ENCODE measurements around the gene ATG101. TPM values are rescaled to one million over a fixed set of nuclear protein-coding genes. Genes with fewer than 3 reads are reported as not detected.
"Not testable (repeated sequence)": the region's sequence is repeated elsewhere in the genome, so short reads cannot be mapped to it uniquely, and the experiment has no call there.

ATG101 gene
- total and polyA plus RNA-seq, 2 donors = 20.4 to 46.4 TPM

DNA sequence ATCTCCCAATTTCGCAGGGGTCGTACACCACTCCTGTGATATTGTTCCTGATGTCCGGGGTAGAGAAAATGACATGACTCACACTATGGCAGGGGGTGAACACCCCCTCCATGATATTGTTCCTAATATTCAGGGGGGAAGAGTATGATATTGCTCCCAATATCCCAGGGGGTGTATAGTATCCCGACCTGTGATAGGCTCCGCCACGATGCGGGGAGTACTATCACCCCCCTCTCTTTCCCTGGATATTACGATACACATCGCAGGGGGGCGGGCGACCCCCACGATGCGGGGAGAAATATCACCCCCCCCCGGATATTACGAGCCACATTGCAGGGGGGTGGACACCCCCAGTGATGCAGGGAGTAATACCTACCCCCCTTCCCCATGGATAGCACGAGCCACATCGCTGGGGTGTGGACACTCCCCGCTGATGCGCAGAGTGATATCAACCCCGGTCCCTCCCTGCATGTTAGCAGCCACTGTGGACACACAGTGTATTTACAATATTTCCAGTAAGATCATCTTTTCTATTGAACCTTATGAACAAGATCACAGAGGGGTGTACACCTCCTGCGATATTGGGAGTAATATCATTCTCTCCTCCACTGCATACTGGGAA is 27.4 kb downstream of the ATG101 start:
- Histone ChIP-seq H3K4me3 (ENCODE audit: low read depth, low read length) (no peak overlapping the region), H3K36me3 (ENCODE audit: insufficient read depth) (no peaks in the 10 kb centered on the region), H3K27ac (ENCODE audit: low read depth) (no peak overlapping the region), H3K4me1 (ENCODE audit: insufficient read depth) (no peaks in the 10 kb centered on the region)
- WGBS = 83% methylated on average over 21 of the region's 21 CpGs
- no peak for DNase-seq (ENCODE audit: extremely low spot score)

DNA sequence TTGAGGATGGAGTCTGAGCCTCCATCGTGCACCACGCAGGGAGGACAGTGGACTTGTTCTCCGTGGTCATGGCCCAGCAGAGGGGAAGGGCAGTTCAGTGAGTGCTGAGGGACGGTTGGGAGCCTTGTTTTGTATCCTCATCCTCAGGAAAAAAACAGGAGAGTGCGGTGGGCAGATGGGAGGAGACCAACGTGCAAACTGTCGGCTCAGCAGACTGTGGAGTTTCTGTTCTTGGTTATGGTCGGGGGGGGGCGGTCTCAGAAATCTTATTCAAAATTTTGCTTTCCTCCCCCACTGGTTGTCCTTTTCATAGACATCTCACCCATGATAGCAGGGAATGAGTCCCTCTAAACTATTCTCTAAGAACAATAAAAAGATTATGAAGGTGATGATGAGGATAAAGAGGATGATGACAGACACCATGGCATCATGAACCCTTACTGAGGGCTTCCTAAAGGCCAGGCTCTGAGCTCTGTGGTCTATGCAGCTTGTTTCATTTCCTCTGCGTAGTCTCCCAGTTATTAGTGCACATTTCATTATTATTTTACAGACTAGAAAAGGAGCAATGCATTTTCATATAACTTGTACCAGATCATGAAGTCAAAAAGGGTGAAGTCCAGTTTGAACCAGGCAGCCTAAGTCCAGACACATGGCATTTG is 34.8 kb downstream of the ATG101 start:
- not testable (repeated sequence) for H3K36me3 ChIP-seq (ENCODE audit: insufficient read depth); H3K27ac ChIP-seq (ENCODE audit: low read depth); DNase-seq (ENCODE audit: extremely low spot score); H3K4me1 ChIP-seq (ENCODE audit: insufficient read depth); H3K4me3 ChIP-seq (ENCODE audit: low read depth, low read length)
- WGBS = 69% methylated on average over 10 of the region's 10 CpGs

DNA sequence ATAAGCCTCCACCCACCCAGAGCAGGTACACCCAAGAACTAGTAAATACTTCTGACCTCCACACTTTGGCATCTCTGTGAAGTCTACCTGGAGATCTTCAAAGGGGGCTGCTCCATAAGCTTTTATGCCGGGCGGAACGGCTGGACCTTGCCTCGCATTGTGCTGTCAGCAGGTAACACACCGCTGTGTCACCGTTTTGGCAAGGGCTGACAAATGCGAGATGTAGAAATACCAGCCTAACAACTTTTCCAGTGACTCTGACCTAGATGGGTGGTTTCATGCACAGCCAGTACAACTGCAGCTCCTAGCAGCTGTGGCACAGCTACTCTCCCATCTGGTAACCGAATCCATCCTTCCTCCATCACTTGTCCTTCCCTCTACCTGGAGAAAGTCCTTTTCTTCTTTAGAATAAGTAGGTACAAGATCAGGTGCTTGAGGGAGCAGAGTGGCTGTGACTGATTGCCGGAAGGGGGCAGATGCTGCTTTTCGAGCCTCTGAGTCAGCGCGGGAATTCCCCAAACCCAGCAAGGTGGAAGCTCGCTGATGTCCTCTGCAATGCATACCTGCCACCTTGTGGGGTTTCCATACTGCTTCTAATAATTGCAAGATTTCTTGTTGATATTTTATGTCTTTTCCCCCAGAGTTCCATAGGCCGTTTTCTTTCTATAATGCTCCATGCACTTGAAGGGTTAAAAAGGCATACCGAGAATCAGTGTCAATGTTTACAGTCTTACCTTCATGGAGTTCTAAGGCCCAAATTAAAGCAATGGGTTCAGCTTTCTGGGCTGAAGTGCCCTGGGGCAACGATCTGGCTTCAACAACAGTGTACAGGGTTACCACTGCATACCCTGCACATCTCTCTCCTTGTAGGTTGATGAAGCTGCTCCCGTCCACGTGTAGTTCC is 46.7 kb downstream of the ATG101 start:
- H3K36me3 ChIP-seq (ENCODE audit: insufficient read depth); H3K4me1 ChIP-seq (ENCODE audit: insufficient read depth); H3K4me3 ChIP-seq (ENCODE audit: low read depth, low read length); H3K27ac ChIP-seq (ENCODE audit: low read depth): not testable (repeated sequence)
- peak; percentile 59 for DNase-seq (ENCODE audit: extremely low spot score)
- 50% methylated on average over 18 of the region's 18 CpGs for WGBS

DNA sequence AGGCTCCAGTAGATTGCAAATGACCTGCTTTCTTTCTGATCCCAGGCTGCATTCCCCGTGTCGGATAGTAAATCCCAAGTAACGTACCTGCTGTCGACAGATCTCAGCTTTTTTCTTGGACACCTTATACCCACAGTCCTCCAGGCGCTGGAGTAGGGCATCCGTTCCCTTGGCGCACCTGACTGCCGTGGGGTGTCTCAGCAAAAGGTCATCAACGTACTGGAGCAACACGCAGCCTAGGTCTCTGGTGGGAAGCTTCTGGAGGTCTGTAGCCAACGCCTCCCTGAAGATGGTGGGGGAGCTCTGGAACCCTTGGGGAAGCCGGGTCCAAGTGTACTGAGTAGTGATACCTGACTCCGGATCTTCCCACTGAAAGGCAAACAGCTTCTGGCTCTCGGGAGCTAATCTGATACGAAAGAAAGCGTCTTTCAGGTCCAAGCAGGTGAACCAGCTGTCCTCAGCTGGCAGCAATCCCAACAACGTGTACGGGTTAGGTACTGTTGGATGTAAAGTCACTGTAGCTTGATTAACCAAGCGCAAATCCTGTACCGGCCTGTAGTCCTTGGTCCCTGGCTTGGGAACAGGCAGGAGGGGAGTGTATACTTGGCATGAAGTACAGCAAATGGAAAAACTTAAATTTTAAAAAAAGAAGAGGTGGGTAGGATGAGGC is 48.2 kb downstream of the ATG101 start:
- not testable (repeated sequence) for DNase-seq (ENCODE audit: extremely low spot score); H3K36me3 ChIP-seq (ENCODE audit: insufficient read depth); H3K27ac ChIP-seq (ENCODE audit: low read depth); H3K4me3 ChIP-seq (ENCODE audit: low read depth, low read length); H3K4me1 ChIP-seq (ENCODE audit: insufficient read depth)
- WGBS = 83% methylated on average over 20 of the region's 20 CpGs

DNA sequence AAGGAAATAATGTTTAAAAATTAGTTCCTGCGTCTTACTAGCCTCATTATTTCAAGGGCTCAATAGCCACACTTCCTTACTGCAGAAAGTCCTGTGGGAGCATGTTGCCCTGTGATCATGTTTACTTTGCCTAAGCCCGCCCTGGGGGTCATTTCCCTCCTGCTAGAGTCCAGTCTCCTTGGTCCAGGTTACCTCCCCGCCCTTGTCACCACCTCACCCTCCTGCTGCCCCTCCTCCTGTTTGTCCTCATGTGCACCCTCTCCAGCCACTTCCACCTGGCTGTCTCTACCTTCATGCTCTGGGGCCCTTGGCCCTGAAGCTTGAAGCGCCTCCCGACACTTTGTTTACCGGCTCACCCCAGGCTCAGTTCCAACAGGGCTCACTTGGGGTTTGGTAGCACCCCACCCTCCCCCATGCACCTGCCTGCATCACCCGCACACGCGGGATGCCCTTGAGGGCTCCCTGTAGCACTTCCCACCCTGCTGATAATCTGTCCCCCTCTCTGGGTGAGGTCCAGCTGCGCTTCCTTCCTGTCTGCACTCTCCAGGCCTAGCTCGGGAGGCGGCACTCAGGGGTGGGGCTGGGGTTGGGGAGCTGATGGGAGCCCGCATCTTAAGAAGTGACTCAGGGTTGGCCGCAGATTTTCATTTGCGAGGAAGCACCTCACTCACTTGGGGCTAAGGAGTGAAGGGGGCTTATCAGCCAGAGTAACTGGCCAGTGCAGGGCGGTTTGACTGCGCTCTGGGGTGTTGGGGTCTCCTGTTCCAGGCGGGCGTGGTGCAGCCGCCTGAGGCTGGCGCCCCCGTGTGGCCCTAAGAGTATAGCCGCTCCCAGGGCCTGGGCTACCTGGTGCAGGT is 49.8 kb downstream of the ATG101 start:
- no peak for DNase-seq (ENCODE audit: extremely low spot score)
- H3K4me3 ChIP-seq (ENCODE audit: low read depth, low read length) = no peak overlapping the region
- no peaks in the 10 kb centered on the region for H3K4me1 ChIP-seq (ENCODE audit: insufficient read depth)
- H3K36me3 ChIP-seq (ENCODE audit: insufficient read depth) = no peaks in the 10 kb centered on the region
- no peak overlapping the region for H3K27ac ChIP-seq (ENCODE audit: low read depth)
- 28% methylated on average over 23 of the region's 23 CpGs for WGBS

DNA sequence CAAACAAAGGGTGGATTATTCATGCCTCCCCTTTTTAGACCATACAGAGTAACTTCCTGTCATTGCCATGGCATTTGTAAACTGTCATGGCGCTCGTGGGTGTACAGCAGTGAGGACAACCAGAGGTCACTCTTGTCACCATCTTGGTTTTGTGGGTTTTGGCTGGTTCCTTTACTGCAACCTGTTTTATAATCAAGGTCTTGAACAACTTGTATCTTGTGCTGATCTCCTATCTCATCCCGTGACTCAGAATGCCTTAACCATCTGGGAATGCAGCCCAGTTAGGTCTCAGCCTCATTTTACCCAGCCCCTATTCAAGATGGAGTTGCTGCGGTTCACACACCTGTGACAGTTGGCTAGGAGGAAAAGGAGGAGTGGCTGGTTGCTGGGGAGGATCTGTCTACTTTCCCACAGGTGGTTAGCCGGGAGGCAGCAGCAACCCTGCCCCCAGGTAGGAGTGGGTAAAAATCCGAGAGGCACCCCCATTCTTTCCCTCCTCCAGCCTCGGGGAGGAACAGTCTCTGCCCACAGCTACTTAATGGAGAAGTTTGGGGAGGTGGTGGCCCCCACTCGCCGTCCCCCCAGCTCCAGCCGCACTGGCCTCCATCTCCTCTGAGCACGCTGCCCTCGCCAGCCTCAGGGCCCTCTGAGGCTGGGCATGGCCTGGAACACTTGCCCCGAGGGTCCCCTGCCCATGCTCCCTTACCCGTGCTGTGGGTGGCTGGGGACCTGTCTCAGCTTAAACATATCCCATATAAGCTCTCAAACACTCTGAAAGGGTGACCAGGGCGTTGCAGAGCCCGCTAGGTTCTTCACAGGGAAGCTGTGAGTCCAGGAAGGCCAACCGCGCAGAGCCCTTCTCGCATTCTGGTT is 51.4 kb downstream of the ATG101 start:
- DNase-seq (ENCODE audit: extremely low spot score) = no peak
- 67% methylated on average over 19 of the region's 19 CpGs for WGBS

DNA sequence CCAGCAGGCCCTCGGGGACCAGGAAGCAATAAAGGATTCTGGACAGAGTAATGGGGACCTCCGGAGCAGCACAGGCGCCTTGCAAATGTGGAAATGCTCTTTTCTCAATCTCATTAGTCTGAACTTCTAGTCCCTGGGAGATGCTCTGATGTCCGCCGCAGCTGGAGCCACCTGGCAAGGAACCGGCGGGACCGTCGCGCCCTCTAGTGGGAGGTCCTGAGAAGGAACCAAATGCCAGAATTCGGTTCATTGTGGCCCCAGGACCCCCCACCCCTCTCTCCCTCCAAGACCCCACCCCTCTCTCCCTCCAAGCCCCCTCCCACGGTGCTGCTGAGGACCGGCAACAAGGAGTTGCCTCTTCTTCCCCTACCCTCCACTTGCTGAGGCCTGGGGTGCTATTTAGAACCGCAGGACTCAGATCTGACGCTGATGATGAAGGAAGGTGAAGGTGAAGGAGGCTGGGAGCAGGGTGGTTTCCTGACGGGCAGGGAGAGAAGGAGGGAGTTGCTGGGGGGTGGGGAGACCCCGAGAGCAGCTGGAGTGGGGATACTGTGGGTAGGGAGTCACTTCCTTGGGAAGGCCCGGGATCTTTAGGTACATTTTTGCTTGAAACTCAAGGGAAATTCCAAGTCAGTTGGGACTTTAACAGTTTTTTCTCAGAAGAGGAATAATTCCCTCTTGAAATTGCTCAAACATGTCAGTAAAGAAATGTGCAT is 52.2 kb downstream of the ATG101 start:
- 19% methylated on average over 18 of the region's 18 CpGs for WGBS
- H3K4me1 ChIP-seq (ENCODE audit: insufficient read depth) = no peaks in the 10 kb centered on the region
- H3K4me3 ChIP-seq (ENCODE audit: low read depth, low read length) = no peak overlapping the region
- no peaks in the 10 kb centered on the region for H3K36me3 ChIP-seq (ENCODE audit: insufficient read depth)
- no peak for DNase-seq (ENCODE audit: extremely low spot score)
- H3K27ac ChIP-seq (ENCODE audit: low read depth) = no peak overlapping the region

More for the DNA sequence above, 51.4 kb downstream of the ATG101 start:
- Histone ChIP-seq H3K36me3 (ENCODE audit: insufficient read depth) (no peaks in the 10 kb centered on the region), H3K4me3 (ENCODE audit: low read depth, low read length) (no peak overlapping the region), H3K27ac (ENCODE audit: low read depth) (no peak overlapping the region), H3K4me1 (ENCODE audit: insufficient read depth) (no peaks in the 10 kb centered on the region)

DNA sequence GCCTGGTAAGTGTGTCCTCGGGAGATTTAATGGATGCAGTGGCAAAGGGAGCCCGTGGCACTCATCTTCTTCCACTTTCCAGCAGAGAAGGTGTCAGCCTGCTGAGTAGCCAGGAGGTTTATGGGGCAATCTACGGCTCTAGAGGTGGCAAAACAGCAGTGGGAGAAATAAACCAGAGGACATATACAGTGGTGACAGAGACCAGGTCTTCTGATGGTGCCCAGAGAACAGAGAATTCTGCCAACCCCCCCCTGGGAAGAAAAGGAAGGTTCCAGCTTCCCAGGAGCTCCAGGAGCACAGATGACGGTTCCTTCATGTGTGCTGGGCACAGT is 52.7 kb downstream of the ATG101 start:
- no peak overlapping the region for H3K27ac ChIP-seq (ENCODE audit: low read depth)
- H3K4me3 ChIP-seq (ENCODE audit: low read depth, low read length) = no peak overlapping the region
- H3K4me1 ChIP-seq (ENCODE audit: insufficient read depth) = no peaks in the 10 kb centered on the region
- 83% methylated on average over 4 of the region's 4 CpGs for WGBS
- H3K36me3 ChIP-seq (ENCODE audit: insufficient read depth) = no peaks in the 10 kb centered on the region
- DNase-seq (ENCODE audit: extremely low spot score) = no peak

DNA sequence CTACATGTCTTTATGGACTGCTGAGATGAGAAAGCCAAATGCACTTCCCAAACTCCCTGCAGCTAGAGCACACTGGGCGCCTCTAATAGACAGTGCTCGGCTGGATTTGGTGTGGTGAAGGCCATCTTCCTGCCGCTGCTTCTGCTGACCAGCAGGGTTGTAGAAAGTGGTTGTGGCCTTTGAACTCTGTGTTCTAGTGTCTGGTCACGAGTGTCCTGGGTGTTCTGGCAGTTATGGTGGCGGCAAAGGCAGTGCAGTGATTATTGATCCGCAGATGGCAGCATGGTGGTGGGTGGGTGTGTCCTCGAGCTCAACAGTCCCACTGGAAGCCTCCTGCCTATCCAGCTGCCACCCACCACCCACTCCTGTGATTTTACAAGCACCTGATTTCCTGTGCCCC is 53.1 kb downstream of the ATG101 start:
- Histone ChIP-seq H3K4me1 (ENCODE audit: insufficient read depth) (no peaks in the 10 kb centered on the region), H3K27ac (ENCODE audit: low read depth) (no peak overlapping the region), H3K36me3 (ENCODE audit: insufficient read depth) (no peaks in the 10 kb centered on the region), H3K4me3 (ENCODE audit: low read depth, low read length) (no peak overlapping the region)
- 90% methylated on average over 7 of the region's 7 CpGs for WGBS
- no peak for DNase-seq (ENCODE audit: extremely low spot score)

DNA sequence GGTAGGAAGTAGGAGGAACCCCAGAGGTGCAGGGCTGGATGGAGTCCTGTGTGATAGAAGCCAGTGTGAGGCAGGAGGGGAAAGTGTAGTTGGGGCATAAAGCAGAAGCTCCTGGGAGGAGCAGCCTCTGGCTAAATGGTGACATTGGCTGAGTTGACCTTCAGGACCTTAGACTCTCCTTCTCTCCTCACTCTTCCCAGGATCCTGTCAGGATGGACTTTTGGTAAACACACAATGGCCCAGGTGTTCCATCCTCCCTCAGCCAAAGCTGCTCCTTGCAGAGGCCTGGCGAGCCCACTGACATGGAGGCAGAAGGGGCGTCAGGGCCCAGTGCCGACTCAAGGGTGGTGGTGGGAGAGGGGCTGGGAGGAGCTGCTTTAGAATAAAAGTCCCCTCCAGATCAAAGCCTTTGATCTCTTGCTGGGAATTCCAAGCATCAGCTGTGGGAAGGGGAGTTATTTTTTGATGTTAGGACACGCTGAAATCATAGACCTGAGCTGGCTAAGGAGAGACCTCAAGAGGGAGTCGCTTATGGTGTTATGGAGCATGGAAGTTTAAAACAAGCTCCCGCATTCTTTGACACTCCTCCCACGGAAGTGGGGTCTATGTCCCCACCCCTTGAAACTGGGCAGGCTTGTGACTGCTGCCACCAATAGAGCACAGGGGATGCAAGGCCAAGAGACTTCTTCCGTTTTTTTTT is 53.9 kb downstream of the ATG101 start:
- WGBS = 79% methylated on average over 8 of the region's 8 CpGs
- no peak for DNase-seq (ENCODE audit: extremely low spot score)

DNA sequence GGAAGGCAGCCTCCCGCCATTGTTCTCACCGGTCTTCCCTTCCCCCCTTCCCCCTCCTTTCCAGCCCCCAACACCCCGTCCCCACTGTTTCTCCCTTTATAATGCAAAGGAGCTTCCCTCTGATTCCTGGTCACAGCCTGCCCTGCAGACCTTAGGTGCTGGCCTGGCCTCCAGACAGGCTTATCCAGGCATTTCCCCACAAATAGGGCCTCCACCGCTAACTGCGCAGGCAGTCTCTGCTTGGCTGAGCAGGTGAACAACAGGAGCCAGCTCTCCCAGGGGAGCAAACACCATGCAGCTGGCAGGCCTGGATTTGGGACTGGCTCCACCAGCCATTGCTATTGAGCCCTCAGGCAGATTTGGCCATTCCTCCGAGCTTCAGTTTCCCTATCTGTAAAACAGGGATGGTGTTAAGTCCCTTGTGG is 55.7 kb downstream of the ATG101 start:
- no peak overlapping the region for H3K27ac ChIP-seq (ENCODE audit: low read depth)
- 85% methylated on average over 6 of the region's 6 CpGs for WGBS
- no peak for DNase-seq (ENCODE audit: extremely low spot score)

More for the DNA sequence above, 53.9 kb downstream of the ATG101 start:
- H3K36me3 ChIP-seq (ENCODE audit: insufficient read depth) = no peaks in the 10 kb centered on the region
- no peak overlapping the region for H3K4me3 ChIP-seq (ENCODE audit: low read depth, low read length)
- H3K4me1 ChIP-seq (ENCODE audit: insufficient read depth) = no peaks in the 10 kb centered on the region
- H3K27ac ChIP-seq (ENCODE audit: low read depth) = no peak overlapping the region

More for the DNA sequence above, 55.7 kb downstream of the ATG101 start:
- Histone ChIP-seq H3K4me1 (ENCODE audit: insufficient read depth) (no peaks in the 10 kb centered on the region), H3K4me3 (ENCODE audit: low read depth, low read length) (no peak overlapping the region), H3K36me3 (ENCODE audit: insufficient read depth) (no peaks in the 10 kb centered on the region)
